Lower leg skin (tissue), 4 donors: ENCODE data around the gene SAP30. TPM values are rescaled to one million over a fixed set of nuclear protein-coding genes. Genes with fewer than 3 reads are reported as not detected.

Source experiments
- DNase-seq, 2 donors: peaks; one replicate each; pipeline ENCODE4 v3.0.0-alpha.2; 2019; ENCODE audit warnings: low spot score in 2 of 2
- H3K4me3 ChIP-seq: fragments of 200-600 bp; sonication (generic); 2 replicates; pipeline ENCODE4 v1.5.1; 2017; ENCODE audit warnings: mild to moderate bottlenecking, low read depth; ENCODE audit not compliant: poor library complexity, severe bottlenecking
- CTCF ChIP-seq, 3 donors: fragments of 450-650 bp; IDR thresholded peaks; one replicate each; pipeline ENCODE4 v1.5.1; 2016; ENCODE audit warnings: antibody characterized with exemption in 3 of 3, mild to moderate bottlenecking in 3 of 3, moderate library complexity in 2 of 3
- POLR2A ChIP-seq, 2 donors: fragments of 450-650 bp; IDR thresholded peaks; one replicate each; pipeline ENCODE4 v1.6.1; 2016 to 2017; ENCODE audit warnings: antibody characterized with exemption in 2 of 2, mild to moderate bottlenecking in 1 of 2, moderate library complexity in 1 of 2
- WGBS, 2 donors: methylation state at CpG; one replicate each; pipeline ENCODE4 v1.1.5; 2018; 5-methylcytosine and 5-hydroxymethylcytosine counted together
- intact Hi-C: fragments of 100-400 bp; cut with DNase I; formaldehyde crosslinking; loops from one replicate; pipeline ENCODE4 v1.15.0; 2023; ENCODE audit warnings: low total_unique reads
- total RNA-seq, 4 donors: library from RNA; depleted of rRNA; stranded (reverse); fragments of >200 nt; gene quantifications; one replicate each; pipeline ENCODE4 v1.1.0, GENCODE V29; 2016

SAP30 gene
- total RNA-seq, 4 donors from 2014 or later = 14.4 to 25.1 (median 18.3) TPM

DNA sequence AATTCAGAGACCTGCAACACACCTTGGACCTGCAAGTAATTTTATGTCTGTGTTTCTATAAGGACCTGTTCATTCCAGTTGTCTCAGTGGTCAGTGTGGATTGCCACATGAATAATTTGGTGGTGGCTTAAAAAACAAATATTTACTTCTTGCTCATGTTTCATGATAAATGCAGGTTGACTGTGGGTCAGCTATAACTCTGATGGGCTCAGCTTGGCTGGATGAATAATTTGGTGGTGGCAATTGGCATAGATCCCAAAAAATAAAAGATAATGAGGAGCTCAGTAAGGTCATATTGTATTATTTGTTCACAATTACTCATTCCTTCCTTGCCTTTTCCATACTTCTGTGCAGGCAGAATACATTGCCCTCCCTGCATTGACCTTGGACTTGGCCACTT lies 47.1 kb downstream of the SAP30 start:
- TF ChIP-seq CTCF (IDR thresholded peaks at IDR 0.05) (no peak), POLR2A (IDR thresholded peaks at IDR 0.05) (no peak)
- H3K4me3 ChIP-seq = no peak overlapping the region
- DNase-seq = no peak
- intact Hi-C loops = loop anchor here (5.0 to 10.0 kb wide), 2 partner anchors 96 to 403 kb away; no protein-coding TSS in a partner anchor

GRCh38 chr4:173418639-173419038 lies 47.9 kb downstream of the SAP30 start:
- WGBS, 2 donors = 79 to 83% methylated on average over 3 of the region's 3 CpGs
- no peak for DNase-seq
- intact Hi-C loops = loop anchor here (5.0 to 10.0 kb wide), 2 partner anchors 96 to 404 kb away; no protein-coding TSS in a partner anchor
- H3K4me3 ChIP-seq = no peak overlapping the region
- TF ChIP-seq CTCF (IDR thresholded peaks at IDR 0.05) (no peak), POLR2A (IDR thresholded peaks at IDR 0.05) (no peak)

DNA sequence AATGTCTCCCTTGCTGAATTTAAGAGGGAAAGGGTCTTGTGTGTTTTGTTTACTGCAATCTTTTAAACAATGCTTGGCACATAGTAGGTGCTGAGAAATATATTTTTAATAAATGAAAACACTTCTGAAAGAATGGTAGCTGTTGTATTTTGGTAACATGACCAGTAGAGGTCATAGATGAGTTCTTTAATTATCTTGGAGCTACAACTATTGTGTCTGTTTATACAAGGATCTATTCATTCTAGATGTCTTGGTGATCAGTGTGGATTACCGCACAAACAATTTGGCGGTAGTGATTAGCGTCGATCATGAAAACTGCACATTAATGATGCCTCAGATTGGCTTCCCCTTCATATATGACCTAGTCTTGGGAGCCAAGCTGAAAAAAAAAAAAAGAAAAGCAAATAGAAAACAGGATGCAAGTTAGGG lies 49.6 kb downstream of the SAP30 start:
- WGBS, 2 donors = 12 to 22% methylated on average over 4 of the region's 4 CpGs
- H3K4me3 ChIP-seq = no peak overlapping the region
- intact Hi-C loops = loop anchor here (5.0 kb wide), 1 partner anchor 72 kb away; no protein-coding TSS in a partner anchor
- TF ChIP-seq CTCF (IDR thresholded peaks at IDR 0.05) = no peak
- no peak for TF ChIP-seq POLR2A (IDR thresholded peaks at IDR 0.05)
- no peak for DNase-seq

DNA sequence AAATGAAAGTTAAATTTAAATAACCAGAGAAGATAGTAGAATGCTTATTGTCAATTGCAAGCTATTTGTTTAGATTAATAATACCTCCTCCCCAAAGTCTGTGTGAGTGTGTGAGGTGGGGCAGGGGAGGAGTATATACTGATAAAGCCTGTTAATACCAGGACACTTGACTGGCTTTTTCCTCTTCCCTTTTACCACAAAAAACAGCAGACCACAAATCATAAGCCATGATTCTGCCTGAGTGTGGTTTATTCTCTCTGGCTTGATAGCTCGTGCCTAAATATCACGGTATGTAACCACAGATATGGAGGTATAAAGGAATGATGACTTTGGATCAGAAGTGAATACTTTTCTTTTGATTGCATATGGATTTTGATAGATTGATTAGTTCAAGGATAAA lies 50.0 kb downstream of the SAP30 start:
- WGBS, 2 donors = 81 to 91% methylated on average over 2 of the region's 2 CpGs
- no peak for DNase-seq
- no peak for TF ChIP-seq CTCF (IDR thresholded peaks at IDR 0.05)
- no peak for TF ChIP-seq POLR2A (IDR thresholded peaks at IDR 0.05)
- intact Hi-C loops = loop anchor here (5.0 kb wide), 1 partner anchor 72 kb away; no protein-coding TSS in a partner anchor
- H3K4me3 ChIP-seq = no peak overlapping the region

GRCh38 chr4:173424899-173425805 lies 54.4 kb downstream of the SAP30 start:
- WGBS, 2 donors = 58 to 63% methylated on average over 2 of the region's 2 CpGs
- no peak overlapping the region for H3K4me3 ChIP-seq
- intact Hi-C loops = loop anchor here (5.0 kb wide), 1 partner anchor 67 kb away; no protein-coding TSS in a partner anchor
- no peak for TF ChIP-seq POLR2A (IDR thresholded peaks at IDR 0.05)
- TF ChIP-seq CTCF (IDR thresholded peaks at IDR 0.05) = no peak
- no peak for DNase-seq
